ENCODE results near the gene AJAP1.

The AJAP1 gene

GRCh38 chr1:4778056-4778455 lies 123.6 kb downstream of the AJAP1 start:
- DNase-seq = no peak

GRCh38 chr1:4781646-4782045 lies 127.2 kb downstream of the AJAP1 start:
- no peak for DNase-seq

GRCh38 chr1:4784761-4785160 lies 130.4 kb downstream of the AJAP1 start:
- DNase-seq = no peak

- no peak for DNase-seq
Observed at GRCh38 chr1:4786055-4786454, 131.6 kb downstream of the AJAP1 start.

- no peak for DNase-seq
Observed at GRCh38 chr1:4787551-4787950, 133.1 kb downstream of the AJAP1 start.

- no peak for DNase-seq
Observed at GRCh38 chr1:4792565-4792964, 138.2 kb downstream of the AJAP1 start.

GRCh38 chr1:4794020-4794780 lies 139.8 kb downstream of the AJAP1 start:
- DNase-seq = no peak

- DNase-seq = no peak
Observed at GRCh38 chr1:4796161-4797015, 142.0 kb downstream of the AJAP1 start.

GRCh38 chr1:4797016-4797410 lies 142.6 kb downstream of the AJAP1 start:
- no peak for DNase-seq

GRCh38 chr1:4797429-4797828 lies 143.0 kb downstream of the AJAP1 start:
- DNase-seq = no peak

GRCh38 chr1:4801192-4801924 lies 146.9 kb downstream of the AJAP1 start:
- no peak for DNase-seq

GRCh38 chr1:4802024-4802423 lies 147.6 kb downstream of the AJAP1 start:
- no peak for DNase-seq

GRCh38 chr1:4803335-4803734 lies 148.9 kb downstream of the AJAP1 start:
- DNase-seq = no peak

GRCh38 chr1:4805987-4806386 lies 151.6 kb downstream of the AJAP1 start:
- DNase-seq = no peak

- no peak for DNase-seq
Observed at GRCh38 chr1:4820543-4820942, 166.1 kb downstream of the AJAP1 start.

- peak; percentile 1 for DNase-seq
Observed at GRCh38 chr1:4825800-4826450, 171.5 kb downstream of the AJAP1 start.

- DNase-seq = no peak
Observed at GRCh38 chr1:4830707-4831106, 176.3 kb downstream of the AJAP1 start.

- DNase-seq = no peak
Observed at GRCh38 chr1:4836574-4836973, 182.2 kb downstream of the AJAP1 start.

- DNase-seq = no peak
Observed at GRCh38 chr1:4837031-4837600, 182.7 kb downstream of the AJAP1 start.

- no peak for DNase-seq
Observed at GRCh38 chr1:4837752-4838151, 183.3 kb downstream of the AJAP1 start.

GRCh38 chr1:4838231-4838630 lies 183.8 kb downstream of the AJAP1 start:
- no peak for DNase-seq
